Stromal cell of bone marrow (primary cell): ENCODE results near the gene ANTXR1.

ENCODE experiments used
- DNase-seq: peaks from one replicate; pipeline ENCODE4 v3.0.0-alpha.2; 2012; ENCODE audit warnings: low read depth

Gene ANTXR1

DNA sequence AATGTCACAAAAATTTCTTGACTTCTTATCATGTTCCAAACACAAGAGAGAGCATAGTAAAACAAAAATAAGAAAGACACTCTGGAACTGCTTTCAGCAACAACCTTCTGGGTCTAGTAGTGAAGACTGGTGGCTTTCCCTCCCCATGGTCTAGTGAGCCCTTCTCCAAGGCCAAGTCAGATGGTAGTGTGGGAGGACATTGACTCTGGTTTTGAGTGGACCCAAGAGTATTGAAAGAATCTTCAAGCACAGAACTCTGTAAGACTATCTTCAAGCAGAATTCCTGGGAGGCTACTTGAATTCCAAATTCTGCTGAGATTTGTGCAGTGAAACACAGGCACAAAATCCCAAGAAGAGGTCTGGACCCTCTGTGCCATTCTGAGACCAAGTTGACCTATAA lies 21.1 kb downstream of the ANTXR1 start:
- no peak for DNase-seq

DNA sequence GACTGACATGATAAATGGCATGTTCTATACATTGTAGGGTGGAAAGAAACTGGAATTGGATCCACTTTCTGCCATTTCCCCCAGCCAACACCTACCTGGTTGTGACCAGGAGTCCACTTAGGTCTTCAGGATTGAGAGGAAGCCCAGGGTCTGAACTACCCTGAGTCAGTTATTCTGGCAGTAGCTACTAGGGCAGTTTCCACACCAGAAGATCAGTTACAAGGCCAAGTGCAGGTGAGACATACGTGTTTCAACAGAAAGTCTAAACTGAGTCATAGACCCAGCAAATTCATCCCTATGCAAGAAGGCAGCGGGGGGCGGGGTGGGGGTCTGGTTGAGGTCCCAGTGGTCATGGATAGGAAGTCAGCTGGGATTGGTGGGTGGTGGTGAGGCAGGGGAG lies 21.9 kb downstream of the ANTXR1 start:
- no peak for DNase-seq

DNA sequence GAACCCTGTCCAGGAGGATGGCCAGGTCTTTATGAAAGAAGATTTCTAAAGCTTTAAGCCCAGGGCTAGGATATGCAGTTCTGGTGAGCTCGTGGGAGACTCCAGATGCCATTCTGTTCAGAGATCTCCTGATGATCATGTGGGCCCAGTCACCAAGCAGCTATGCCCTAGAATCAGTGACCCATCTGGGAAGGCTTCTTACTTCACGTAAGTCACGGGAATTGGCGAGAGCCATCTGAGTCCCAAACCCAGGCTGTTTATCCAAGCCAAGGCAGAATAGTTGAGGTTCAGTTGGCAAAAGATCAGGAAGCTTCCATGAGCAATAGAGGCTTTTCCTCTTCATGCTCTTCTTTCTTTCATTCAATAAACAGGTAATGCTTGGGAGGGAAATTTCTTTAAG lies 23.9 kb downstream of the ANTXR1 start:
- peak; percentile 46 for DNase-seq

DNA sequence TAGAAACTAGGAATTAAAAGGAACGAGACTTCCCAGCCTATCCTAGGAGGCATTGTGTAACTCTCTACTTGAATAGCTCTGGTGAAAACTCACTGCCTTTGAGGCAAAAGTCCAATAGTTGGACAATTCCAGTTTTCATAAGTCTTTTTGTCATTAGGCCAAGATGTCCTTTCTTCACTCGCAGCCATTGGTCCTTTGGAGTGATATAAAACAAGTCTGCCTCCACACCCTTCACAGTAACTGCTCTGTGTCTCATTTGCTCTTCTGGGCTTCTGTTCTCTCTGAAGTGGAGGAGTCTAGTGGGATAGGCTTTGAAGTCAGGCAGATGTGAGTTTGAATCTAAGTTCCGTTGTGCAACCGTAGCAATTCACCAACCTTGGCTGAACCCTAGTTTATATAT lies 28.2 kb downstream of the ANTXR1 start:
- no peak for DNase-seq

DNA sequence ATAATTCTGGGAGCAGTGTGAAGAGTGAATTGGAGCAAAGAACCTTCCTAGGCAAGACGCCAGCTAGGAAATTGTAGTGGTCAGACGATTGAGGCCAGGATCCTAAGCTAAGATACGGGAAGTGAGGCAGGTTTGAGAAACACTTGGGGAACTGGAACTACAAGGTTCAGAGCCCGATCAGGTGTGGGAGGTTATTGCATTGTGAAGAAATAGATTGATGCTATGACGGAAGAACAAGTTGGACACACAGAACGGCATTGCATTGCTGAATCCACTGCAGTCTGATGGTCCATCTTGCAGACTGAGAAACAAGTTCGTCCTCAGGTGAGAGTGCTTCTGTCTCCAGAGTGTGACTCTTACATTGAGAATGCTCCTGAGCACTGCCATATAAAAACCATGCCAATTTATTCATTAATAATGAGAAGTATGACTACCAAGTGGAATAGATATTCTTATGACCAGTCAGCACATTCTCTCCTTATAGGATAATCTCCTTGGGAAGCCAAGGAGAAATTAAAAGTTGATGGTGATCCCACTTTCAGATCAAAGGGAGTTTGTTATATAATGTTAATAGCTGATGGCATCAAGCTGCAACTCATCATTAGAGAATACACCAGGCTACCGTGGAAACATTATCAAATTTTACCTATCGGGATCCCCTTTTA lies 30.9 kb downstream of the ANTXR1 start:
- no peak for DNase-seq

DNA sequence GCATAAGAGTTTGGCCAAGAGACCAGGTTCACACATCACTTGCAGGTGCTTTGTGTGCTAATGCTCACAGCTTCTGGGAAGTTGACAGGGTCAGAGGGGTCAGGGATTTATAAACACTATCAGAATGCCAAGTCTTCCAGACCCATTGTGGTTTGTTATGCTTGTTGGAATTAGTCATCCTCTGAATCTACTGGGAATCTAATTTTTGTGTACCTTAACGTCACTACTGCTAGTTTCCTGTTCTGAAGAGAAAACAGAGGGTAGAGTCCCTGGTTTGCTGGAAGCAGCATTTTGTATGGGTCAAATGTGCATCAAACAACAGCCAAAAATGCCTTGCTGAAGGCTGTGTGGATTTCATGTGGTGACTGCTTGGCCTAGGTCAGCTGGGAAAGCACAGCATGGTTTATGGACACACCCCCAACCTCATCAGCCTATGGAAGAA lies 33.3 kb downstream of the ANTXR1 start:
- peak; percentile 74 for DNase-seq

DNA sequence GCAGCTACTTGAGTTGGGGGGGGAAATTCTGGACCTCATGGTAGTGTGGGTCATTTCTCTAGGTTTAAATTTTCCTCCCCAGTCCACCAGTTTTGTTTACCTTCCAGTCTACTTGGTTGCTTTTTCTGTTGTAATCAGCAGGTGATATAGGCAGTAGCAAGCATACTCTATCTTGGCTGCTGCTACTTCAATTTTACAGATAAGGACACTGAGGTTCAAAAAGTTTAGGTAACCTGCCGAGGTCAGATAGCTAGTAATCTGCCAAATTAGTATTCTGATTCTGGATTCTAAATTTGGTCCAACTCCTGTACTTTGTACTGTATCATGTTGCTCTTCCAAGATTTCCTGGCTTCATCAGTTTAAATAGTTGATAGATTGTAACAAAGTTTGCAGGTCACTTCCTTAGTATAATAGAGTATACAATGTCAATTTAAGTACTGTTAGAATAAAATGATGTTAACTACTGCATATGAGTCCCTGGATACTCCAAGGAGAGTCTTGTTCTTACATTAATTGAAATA lies 34.7 kb downstream of the ANTXR1 start:
- no peak for DNase-seq

DNA sequence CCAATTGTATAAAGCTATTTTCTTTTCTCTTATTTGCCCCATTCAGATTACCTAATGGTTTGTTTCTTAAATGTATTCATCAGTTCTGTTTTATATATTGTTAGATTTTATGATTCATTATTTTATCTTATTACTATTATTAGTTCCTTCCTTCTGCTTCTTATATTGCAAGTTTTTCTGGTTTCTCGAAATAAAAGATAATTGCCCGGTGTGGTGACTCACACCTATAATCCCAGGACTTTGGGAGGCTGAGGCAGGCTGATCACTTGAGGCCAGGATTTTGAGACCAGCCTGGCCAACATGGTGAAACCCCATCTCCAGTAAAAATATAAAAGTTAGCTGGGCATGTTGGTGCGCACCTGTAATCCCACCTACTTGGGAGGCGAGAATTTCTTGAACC lies 37.8 kb downstream of the ANTXR1 start:
- no peak for DNase-seq

DNA sequence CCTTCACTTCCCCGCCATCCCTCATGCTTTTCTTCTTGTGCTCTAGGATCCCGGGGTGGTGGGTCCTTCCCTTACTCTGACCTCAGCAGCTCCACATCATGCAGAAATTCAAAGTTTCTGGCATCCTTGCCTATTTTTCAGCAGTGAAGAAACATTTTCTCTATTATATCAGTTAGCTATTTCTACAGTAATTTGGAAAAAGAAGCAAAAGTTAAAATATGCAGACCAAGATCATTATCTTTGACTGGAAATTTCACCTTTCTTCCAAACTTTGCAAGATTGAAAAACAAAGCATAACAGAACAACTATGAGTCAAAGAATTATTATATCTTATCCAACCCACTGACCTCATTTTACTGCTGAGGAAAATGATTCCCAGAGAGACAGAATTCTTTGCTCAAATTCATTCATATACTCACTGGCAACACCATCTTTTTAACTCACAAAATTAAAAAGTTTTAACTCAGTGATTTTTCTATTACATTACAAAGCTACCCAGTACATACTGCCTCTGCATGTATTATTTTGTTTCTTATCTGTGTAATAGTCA lies 40.5 kb downstream of the ANTXR1 start:
- DNase-seq, result no peak

DNA sequence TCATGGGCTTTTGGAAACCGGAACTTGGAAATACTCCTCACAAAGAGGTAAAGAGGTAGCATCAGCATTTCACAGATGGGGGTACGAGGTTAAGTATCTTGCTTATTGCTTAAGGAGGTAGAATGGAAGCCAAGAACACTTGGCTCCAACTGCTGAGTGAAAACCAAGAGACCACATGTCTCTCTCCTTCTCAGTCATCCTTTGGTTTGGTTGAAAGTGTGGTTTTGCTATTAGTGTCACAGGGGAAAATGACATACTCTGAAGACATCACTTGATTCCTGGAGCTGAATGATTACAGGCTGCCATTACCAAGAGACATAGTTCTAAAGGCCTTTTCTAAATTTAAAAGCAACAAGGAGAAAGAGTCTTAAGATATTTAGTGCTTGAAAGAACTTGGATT lies 41.5 kb downstream of the ANTXR1 start:
- DNase-seq, result peak; percentile 67

DNA sequence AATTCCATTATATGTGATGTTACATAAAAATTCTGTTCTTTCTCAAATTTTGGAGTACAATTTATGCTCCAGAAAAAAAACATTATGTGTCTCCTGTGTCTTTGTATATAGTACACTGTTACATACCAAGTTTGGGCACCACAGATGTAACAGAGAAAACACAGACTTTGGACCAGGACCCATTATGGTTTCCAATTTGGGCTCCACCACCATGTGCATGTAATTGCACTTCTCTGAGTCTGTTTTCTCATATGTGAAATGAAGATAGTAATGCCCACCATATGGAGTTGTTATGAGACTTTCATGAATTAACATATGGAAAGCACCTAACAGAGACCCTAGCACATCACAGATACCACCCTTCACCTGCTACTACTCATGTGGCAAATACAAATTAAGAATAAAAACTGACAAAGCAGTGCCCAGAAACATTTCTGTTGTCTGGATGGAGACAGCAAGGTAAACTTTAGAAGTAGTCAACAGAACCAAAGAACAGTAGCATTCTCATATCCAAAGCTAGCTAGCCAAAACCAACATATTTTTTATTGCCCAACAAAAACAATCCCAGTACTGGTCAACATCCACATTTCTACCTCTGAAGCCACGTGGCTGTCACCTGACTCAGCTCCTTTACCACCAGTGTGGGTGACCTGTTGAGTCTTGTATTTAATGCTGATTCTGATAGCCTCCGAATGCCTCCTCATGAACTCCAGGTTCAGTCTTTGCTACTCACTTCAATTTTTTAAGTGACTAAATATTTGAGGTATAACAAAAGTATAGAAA lies 42.9 kb downstream of the ANTXR1 start:
- DNase-seq, result no peak

DNA sequence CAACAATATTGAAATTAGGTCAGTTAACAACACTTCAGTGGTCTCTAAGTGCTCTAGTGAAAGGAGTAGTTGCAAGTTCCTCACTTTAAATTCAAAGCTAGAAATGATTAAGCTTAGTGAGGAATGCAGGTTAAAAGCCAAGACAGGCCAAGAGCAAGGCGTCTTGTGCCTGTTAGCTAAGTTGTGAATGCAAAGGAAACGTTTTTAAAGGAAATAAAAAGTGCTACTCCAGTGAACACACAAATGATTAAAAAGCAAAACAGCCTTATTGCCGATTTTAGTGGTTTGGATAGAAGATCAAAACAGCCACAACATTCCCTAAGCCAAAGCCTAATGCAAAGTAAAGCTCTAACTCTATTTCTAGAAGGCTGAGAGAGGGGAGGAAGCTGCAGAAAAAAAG lies 44.7 kb downstream of the ANTXR1 start:
- no peak for DNase-seq

DNA sequence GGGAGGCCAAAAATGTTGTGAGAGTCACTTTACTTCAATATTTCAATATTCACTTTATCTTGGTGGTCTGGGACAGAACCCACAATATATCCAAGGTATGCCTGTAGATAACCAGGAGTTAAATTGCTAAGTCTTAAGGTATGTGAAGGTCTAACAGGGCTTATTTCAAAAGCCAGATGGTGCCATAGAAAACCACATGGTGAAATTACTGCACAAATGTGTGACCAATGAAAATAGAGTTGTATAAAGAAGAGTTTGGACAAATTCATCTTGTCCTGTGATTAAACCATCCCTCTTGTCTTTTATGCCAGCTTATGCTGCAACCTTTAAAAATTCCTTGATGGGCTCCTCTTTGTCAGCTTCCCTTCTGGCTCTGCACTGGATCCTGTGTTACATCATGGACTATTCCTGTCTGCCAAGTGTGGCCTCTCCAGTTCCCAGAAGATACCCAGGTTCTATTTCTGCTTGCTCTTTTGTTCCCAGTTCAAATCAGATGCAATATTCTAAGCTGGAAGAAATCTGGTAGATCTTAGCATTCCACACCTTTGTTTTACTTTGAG lies 46.8 kb downstream of the ANTXR1 start:
- no peak for DNase-seq

DNA sequence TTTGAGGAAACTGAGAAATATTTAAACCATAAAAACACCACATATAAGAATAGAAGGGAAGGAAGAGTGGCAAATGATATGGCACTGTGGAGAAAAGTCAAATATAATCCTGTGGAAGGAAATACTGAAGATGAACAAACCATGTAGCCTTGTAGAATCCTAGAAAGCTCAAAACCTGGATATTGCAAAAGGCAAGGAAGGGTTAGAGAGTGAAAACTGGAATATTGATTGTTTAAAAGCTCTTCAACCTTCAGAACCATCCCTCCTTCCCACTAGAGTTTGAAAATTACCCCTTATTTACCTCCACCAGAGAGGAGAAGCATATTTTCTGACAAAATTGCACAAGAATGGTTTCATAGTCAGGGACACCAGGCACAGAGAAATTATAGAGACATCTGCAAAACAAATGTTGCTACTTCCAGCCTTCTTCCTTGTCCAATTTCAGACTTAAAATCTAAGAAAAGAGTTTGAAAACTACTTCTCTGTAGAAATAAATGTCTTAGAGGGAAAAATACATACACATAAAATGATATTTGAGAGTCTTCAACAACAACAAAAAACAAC lies 48.0 kb downstream of the ANTXR1 start:
- DNase-seq, result no peak

DNA sequence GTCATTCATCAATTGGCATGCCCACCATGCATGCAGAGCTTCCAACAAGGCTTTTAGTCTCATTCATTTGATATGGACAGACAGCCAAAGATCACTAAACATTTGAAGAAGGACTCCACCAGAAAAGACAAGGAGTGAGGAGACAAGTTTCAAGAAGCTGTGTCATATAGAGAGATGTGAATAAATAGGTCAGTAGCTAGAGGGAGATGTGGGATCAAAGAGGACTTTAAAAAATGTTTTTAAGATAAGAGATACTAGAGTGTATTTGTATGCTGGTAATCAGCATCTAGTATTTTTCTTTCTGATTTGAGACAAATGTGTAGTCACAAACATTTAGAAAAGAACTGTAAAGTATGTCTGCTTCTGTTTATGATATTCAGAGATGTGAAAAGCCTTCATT lies 48.5 kb downstream of the ANTXR1 start:
- DNase-seq, result no peak

DNA sequence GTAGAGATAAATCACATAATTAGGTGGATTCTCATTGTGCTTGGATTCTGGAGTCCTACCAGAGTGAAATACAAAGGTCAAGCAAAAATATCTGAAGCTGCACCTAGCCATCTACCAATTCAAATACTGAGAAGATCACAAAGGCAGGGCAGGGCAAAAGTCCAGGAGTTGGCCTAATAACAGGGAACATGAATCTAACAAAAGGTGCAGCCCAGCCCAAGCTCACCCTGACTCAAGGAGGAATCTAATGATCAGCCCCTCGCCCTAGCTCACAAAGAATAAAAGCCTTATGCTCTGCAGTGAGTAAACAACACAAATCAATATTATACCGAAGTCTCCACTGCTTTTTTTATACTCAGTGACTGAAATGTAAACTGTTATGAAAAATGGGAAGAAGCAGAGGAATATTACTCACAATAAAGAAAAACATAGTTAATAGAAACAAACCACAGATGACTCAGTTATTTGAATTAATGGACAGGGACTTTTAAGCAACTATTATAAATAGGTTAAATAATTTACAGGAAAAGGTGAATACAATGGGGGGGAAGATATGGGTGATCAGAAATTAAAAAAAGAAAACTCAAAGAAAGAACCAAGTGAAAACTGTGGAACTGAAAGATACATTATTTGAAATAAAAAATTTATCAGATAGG lies 49.5 kb downstream of the ANTXR1 start:
- no peak for DNase-seq

DNA sequence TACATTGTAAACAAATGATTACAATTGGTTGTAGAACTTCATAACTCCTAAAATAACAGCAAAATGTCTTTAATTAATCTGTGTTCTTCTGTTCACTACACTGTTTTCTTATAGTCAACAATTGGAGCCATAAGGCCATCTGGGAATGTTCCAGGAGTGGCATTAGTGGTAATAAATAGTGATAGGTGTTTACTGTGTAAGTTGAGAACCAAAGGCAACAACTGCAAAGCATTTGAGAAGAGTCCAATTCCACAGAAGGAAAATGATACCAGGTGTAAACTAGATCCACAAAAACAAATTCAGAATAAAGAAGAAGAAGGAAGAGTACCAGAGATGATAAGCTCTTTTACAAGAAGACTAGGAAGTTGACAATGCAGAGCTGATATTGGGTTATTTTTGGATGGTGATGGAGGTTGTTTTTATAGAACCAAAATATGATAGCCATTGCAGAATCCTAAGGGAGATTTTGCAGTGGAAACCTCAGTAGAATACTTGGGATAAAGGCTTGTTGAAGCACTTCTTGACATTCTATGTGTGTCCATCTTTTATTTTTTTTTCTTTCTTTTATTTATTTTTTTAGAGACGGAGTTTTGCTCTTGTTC lies 52.9 kb downstream of the ANTXR1 start:
- DNase-seq, result no peak

DNA sequence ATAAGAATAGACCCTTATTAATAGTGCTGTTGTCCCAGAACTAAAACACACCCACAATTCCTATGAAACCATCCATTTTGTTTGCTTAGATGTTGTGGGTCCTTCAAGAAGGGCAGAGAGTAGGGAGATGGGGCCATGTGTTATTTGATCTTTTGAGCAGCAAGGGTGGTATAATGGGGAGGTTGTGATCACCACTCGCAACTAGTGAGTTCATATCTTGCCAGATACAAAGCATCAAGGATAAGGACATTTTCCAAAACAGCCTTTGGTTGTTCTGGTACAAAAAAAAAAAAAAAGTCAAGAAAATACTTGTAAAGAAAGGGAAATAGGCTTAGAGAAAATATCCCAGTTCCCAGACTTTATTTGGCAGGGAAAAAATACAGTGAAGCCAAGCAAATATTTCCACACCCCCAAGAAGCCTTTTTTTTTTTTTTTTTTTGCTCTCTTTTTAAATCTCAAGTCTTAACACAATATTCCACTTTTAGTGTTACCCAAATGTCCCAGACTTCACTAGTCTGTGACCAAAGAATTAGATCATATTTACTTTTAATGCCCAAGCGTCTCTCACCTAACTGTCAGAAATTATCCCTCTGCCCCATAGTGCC lies 54.1 kb downstream of the ANTXR1 start:
- DNase-seq, result no peak

DNA sequence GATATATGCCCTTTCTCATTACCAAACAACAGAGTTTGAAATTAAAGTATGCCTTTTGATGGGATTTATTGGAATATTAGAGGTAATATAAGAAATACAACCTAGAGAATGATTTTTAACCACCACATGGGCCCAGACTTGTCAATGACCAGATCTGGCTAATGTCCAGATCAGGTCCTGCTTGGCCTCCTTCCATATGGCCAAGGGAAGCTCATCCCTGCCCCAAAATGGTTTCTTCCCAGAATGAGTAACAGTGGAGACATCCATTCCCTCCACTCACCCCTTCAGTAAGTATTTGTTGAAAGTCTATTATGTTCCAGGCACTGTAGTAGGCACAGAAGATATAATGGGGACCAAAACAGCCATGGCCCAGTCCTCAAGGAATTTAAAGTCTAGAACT lies 54.9 kb downstream of the ANTXR1 start:
- no peak for DNase-seq

DNA sequence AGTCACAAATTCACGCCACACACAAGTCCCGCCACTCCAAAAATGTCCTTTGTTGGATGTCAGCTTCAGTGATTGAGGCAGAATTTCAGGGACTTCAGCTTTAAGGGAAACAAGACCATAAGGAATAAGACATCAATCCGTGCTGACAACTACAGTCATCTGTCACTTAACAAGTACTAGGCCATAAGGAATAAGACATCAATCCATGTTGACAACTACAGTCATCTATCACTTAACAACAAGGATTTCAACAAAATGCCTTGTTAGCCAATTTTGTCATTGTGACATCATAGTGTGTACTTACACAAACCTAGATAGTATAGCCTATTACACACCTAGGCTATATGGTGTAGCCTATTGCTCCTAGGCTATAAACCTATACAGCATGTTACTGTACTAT lies 58.0 kb downstream of the ANTXR1 start:
- no peak for DNase-seq

DNA sequence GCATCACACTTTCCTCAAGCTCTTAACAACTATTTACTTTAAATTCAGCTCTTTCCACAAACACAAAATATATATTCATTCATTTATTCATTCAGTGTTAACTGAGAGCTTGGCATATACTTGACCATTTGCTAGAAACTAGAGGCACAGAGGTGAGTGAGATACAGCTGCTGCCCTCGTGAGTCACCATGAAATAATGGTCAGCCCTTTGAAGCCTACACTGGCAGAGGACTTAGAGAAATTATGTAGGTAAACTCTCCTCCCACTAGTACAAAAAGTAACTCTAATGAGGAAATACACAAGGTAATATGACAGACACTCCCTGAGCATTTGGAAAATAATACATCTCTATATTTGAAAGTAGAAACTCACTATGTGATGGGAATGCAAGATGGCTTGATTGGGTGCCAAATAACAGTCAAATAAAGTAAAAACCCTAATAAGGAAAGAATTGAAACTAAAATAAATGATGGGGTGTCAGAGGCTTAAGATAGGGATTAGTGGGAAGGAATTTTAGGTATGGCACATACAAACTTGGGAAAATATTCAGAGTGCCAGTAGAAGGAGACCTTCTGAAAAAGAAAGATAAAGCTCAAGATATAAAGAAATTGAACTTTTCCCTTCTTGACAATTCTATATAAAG lies 61.1 kb downstream of the ANTXR1 start:
- no peak for DNase-seq
